ENCODE data around the gene MSANTD1. TPM values are rescaled to one million over a fixed set of nuclear protein-coding genes. Genes with fewer than 3 reads are reported as not detected.

The MSANTD1 gene
- total and polyA plus RNA-seq, 4 donors = 0.33 to 3.5 (median 1.9) TPM; not detected in 1

DNA sequence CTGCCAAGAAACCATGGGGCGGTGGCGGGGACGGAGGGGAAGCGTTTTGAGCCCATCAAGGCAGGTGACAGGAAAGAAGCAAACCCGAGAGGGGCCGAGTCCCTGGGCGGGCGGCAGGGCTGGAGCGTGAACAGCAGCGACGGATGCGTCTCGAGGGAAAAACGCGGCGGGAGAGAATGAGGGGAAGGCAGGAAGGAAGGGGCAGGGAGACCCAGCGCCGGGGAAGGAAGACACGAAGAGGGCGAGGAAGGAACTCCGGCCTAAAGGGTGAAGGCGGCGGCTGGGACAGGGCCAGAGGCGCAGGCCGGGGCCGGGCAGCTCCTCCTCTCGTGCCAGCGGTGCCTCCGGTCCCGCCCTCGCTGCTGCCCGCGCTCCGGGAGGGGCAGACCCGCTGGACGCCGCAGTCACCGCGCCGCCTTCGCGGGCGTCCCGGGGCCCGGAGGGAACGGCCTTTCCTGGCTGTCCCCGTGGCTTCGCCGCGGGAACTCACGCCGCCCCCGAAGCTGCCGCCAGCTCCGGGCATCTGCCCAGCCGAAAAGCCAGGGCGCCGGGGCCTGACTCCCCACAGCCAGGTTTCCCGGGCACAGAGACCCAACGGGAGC, 43.1 kb downstream of the MSANTD1 start:
- ATAC-seq (ENCODE audit: low FRiP score) (peak; percentile 78), DNase-seq (peak; percentile 76 to 91)
- no peaks in the 10 kb centered on the region for H3K9me3 ChIP-seq (ENCODE audit: control insufficient read depth, low read length)
- H3K4me1 ChIP-seq (ENCODE audit: control insufficient read depth in 1 of 2, insufficient read depth in 2 of 2, low read length in 2 of 2) = no peaks in the 10 kb centered on the region
- no peaks in the 10 kb centered on the region for H3K27me3 ChIP-seq (ENCODE audit: control insufficient read depth in 1 of 2, insufficient read depth in 2 of 2, low read length in 1 of 2)
- intact Hi-C loops (cut with DNase I) = loop anchor here in 1 of 2 donors (5.0 kb wide), 1 partner anchor 190 kb away; no protein-coding TSS in a partner anchor
- H3K4me3 ChIP-seq (ENCODE audit: low read length in 2 of 2) = peak overlapping the region; percentile 38 to 43
- H3K27ac ChIP-seq (ENCODE audit: low read depth in 1 of 2, low read length in 2 of 2) = peak overlapping the region; percentile 6 to 74
- WGBS, 2 donors = 0 to 1% methylated on average over 33 to 60 of the region's 60 CpGs
- H3K36me3 ChIP-seq (ENCODE audit: control insufficient read depth in 1 of 2, insufficient read depth in 2 of 2, low read length in 1 of 2) = no peaks in the 10 kb centered on the region

DNA sequence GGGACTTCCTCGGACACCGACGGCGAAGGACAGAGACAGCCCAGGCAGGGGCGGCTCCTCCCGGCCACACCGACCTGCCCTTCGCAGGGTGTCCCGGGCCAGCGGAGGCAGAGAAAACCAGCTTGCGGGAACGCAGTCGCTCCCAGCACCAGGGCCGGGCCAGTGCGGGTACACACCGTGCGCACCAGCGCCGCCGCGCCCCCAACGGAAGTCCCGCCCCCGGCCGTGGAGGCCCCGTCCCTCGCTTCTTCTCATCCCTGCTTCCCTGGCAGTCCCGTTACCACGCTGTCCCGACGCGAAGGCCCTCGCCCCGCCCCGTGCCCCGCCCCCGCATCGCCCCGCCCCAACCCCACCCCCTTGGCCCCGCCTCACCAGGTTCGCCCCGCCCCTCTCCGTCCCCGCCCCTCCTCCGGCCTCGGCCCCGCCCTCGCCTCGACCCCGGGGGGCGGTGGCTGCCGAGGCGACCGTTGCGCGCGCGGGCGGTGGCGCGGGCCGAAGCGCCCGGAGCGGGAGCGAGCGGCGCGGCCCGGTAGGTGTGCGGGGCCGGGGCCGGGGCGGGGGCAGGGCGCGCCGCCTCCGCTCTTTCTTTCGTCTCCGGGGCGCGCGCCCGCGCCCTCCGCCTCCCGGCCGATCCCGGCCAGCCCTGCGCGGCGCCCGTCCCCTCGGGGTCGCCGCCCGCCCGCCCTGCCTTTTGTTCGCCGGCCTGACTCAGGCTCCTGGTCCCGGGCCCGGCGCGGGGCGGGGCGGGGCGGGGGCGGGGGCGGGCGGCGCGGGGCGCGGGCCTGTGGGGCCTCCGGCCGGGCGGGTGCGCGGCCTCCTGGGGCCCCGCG, 43.8 kb downstream of the MSANTD1 start, which contains the start of gene RGS12:
TSS of gene RGS12 (plus strand) at position 451 of the 830 bp plus-strand sequence. CDS start 23,150 bp downstream, outside the sequence.
- intact Hi-C loops (cut with DNase I) = loop anchor here in 1 of 2 donors (5.0 kb wide), 1 partner anchor 190 kb away; no protein-coding TSS in a partner anchor
- no peaks in the 10 kb centered on the region for H3K36me3 ChIP-seq (ENCODE audit: control insufficient read depth in 1 of 2, insufficient read depth in 2 of 2, low read length in 1 of 2)
- H3K27me3 ChIP-seq (ENCODE audit: control insufficient read depth in 1 of 2, insufficient read depth in 2 of 2, low read length in 1 of 2) = no peaks in the 10 kb centered on the region
- no peaks in the 10 kb centered on the region for H3K4me1 ChIP-seq (ENCODE audit: control insufficient read depth in 1 of 2, insufficient read depth in 2 of 2, low read length in 2 of 2)
- peak within 1 kb of the TSS; percentile 56 to 78 for H3K4me3 ChIP-seq (ENCODE audit: low read length in 2 of 2)
- H3K27ac ChIP-seq (ENCODE audit: low read depth in 1 of 2, low read length in 2 of 2) = peak within 1 kb of the TSS; percentile 51 to 82
- WGBS, 2 donors = 1% methylated on average over 27 to 121 of the region's 121 CpGs
- ATAC-seq (ENCODE audit: low FRiP score) (peak; percentile 96), DNase-seq (peak; percentile 97 to 99)
- H3K9me3 ChIP-seq (ENCODE audit: control insufficient read depth, low read length) = peaks cover 1% of the 10 kb centered on the region

DNA sequence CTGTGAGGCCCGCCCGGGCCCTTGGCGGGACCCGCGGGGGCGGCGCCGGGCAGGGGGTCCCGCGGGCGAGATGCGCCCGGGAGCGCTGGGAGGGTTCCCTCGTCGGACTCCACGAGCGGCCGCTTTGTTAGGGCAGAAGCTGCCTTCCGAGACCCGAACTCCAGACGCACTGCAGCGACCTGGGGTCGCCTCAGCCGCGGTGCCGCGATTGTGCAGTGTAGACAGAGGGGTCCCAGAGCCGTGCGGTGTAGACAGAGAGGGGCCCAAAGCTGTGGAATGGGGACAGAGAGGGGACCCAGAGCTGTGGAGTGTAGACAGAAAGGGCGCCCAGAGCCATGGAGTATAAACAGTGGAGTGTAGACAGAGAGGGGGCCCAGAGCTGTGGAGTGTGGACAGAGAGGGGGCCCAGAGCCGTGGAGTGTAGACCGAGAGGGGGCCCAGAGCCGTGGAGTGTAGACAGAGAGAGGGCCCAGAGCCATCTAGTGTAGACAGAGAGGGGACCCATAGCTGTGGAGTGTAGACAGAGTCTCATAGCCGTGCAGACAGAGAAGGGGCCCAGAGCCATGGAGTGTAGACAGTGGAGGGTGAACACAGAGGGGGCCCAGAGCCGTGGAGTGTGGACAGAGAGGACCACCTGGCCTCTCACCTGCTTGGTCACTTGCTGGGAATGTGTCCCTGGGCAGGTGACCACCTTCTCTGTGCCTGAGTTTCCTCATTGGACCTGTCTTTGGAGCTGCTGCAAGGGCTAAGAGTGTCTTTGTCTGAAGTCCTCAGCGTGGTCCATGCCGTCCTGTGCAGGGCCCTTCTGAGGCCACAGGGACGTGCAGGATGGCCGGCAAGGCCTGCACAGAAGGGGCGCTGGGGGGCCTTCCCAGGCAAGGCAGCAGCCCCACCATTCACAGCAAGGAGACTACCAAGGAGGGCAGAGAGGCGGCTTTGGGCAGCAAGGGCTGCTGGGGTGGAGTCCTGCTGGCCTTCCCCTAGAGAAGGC, 44.7 kb downstream of the MSANTD1 start:
- intact Hi-C loops (cut with DNase I) = loop anchor here in 1 of 2 donors (5.0 kb wide), 1 partner anchor 189 kb away; no protein-coding TSS in a partner anchor
- WGBS, 2 donors = 15 to 19% methylated on average over 35 to 42 of the region's 42 CpGs
- Histone ChIP-seq H3K27me3 (ENCODE audit: control insufficient read depth in 1 of 2, insufficient read depth in 2 of 2, low read length in 1 of 2) (no peaks in the 10 kb centered on the region), H3K27ac (ENCODE audit: low read depth in 1 of 2, low read length in 2 of 2) (peak overlapping the region; percentile 51 to 82), H3K9me3 (ENCODE audit: control insufficient read depth, low read length) (peaks cover 1% of the 10 kb centered on the region), H3K4me3 (ENCODE audit: low read length in 2 of 2) (peak overlapping the region; percentile 56 to 78), H3K4me1 (ENCODE audit: control insufficient read depth in 1 of 2, insufficient read depth in 2 of 2, low read length in 2 of 2) (no peaks in the 10 kb centered on the region), H3K36me3 (ENCODE audit: control insufficient read depth in 1 of 2, insufficient read depth in 2 of 2, low read length in 1 of 2) (no peaks in the 10 kb centered on the region)
- DNase-seq = peak; percentile 49 to 80
- ATAC-seq (ENCODE audit: low FRiP score) = no peak

DNA sequence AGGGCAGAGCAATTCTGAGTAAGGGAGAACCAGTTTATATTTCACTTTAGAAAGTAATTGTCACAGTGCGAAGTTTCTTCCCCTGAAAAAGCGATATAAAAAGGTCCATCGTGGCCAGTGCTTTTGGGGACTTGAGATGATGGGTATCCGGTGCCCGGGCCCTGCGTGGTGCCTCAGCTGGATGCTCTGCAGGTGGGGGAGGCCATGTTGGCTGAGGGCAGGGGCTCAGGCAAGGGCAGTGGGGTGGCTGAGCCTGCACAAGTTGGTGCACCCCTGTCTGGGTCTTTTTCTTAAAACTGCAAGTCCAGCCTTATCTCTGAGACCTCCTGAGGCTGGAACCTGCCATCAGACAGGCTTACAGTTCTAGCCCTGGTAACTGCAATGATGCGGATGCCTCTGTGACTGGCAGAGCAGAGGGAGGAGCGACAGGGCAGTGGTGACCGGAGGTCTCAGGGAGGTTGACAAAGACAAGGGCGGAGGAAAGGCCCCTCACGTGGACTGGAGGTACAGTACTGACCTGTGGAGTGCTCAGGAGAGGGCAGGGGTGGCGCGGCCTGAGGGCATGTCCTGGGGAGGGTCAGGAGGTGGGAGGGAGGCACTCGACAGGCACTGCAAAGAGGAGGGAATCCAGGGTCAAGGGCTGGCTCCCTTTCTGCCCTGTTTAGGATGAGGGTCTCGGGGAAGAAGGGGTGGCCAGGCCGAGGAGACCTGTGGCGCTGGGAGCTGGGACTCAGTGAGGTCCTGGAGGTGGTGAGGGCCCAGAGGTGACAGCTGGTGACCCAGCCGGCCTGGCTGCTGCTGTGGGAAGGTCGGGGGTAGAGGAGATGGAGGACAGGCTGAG, 45.7 kb downstream of the MSANTD1 start:
- 86 to 90% methylated on average over 18 to 19 of the region's 19 CpGs for WGBS, 2 donors
- no peak overlapping the region for H3K27ac ChIP-seq (ENCODE audit: low read depth in 1 of 2, low read length in 2 of 2)
- no peak for ATAC-seq (ENCODE audit: low FRiP score)
- no peaks in the 10 kb centered on the region for H3K27me3 ChIP-seq (ENCODE audit: control insufficient read depth in 1 of 2, insufficient read depth in 2 of 2, low read length in 1 of 2)
- H3K9me3 ChIP-seq (ENCODE audit: control insufficient read depth, low read length) = peaks cover 1% of the 10 kb centered on the region
- H3K36me3 ChIP-seq (ENCODE audit: control insufficient read depth in 1 of 2, insufficient read depth in 2 of 2, low read length in 1 of 2) = no peaks in the 10 kb centered on the region
- H3K4me3 ChIP-seq (ENCODE audit: low read length in 2 of 2) = no peak overlapping the region
- H3K4me1 ChIP-seq (ENCODE audit: control insufficient read depth in 1 of 2, insufficient read depth in 2 of 2, low read length in 2 of 2) = no peaks in the 10 kb centered on the region
- peak; percentile 50 to 71 for DNase-seq
- intact Hi-C loops (cut with DNase I) = loop anchor here in 1 of 2 donors (5.0 kb wide), 1 partner anchor 188 kb away; no protein-coding TSS in a partner anchor

DNA sequence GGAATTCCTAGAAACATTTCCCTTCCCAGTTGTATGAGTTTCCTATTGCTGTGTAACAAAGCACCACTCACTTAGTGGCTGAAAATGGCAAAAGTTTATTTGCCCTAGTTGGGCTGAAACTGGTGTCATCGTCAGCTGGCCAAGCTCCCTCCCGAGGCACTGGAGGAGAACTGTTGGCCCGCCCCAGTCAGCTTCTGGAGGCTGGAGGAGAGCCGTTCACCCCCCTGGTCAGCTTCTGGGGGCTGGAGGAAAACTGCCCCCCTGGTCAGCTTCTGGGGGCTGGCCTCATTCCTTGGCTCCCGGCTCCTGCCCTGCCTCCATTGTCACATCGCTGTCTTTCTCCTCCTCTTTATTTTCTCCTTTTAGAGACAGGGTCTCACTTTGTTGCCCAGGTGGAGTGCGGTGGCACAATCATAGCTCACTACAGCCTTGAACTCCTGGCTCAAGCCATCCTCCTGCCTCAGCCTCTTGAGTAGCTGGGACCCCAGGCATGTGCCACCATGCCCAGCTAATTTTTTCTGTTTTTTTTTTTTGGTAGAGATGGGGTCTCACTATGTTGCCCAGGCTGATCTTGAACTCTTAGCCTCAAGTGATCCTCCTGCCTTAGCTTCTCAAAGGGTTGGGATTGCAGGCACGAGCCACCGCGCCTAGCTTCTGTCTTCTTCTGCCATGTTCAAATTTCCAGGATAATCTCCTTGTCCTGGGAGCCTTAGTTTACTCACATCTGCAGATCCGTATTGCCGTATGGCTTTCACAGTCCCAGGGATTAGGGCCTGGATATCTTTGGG, 47.1 kb downstream of the MSANTD1 start:
- DNase-seq (peak; percentile 35 to 63), ATAC-seq (ENCODE audit: low FRiP score) (no peak)
- peaks cover 1% of the 10 kb centered on the region for H3K9me3 ChIP-seq (ENCODE audit: control insufficient read depth, low read length)
- H3K4me1 ChIP-seq (ENCODE audit: control insufficient read depth in 1 of 2, insufficient read depth in 2 of 2, low read length in 2 of 2) = no peaks in the 10 kb centered on the region
- no peak overlapping the region for H3K4me3 ChIP-seq (ENCODE audit: low read length in 2 of 2)
- no peaks in the 10 kb centered on the region for H3K27me3 ChIP-seq (ENCODE audit: control insufficient read depth in 1 of 2, insufficient read depth in 2 of 2, low read length in 1 of 2)
- no peaks in the 10 kb centered on the region for H3K36me3 ChIP-seq (ENCODE audit: control insufficient read depth in 1 of 2, insufficient read depth in 2 of 2, low read length in 1 of 2)
- WGBS, 2 donors = 90 to 95% methylated on average over 12 of the region's 12 CpGs
- intact Hi-C loops (cut with DNase I) = no loop called here
- no peak overlapping the region for H3K27ac ChIP-seq (ENCODE audit: low read depth in 1 of 2, low read length in 2 of 2)

DNA sequence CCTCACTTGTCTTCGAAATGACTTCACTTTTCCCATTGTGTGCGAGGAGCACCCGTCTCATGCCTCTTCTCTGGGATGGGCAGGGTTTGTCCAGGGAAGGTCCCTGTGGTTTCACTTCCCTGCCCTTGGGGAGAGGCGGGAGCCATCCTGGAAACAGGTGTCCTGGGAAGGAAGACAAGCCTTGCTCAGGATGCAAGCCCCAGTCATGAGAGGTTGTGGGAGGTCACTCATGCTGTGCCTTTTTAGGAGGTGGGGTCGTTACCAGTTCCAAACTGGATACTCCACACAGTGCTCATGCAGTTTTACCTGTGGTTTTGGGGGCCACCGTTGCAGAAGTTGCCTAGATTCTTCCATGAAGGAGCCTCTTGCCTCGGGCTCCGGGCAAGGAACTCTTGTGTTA, 47.7 kb downstream of the MSANTD1 start:
- Histone ChIP-seq H3K4me1 (ENCODE audit: control insufficient read depth in 1 of 2, insufficient read depth in 2 of 2, low read length in 2 of 2) (no peaks in the 10 kb centered on the region), H3K4me3 (ENCODE audit: low read length in 2 of 2) (no peak overlapping the region), H3K27ac (ENCODE audit: low read depth in 1 of 2, low read length in 2 of 2) (no peak overlapping the region), H3K9me3 (ENCODE audit: control insufficient read depth, low read length) (peaks cover 1% of the 10 kb centered on the region), H3K36me3 (ENCODE audit: control insufficient read depth in 1 of 2, insufficient read depth in 2 of 2, low read length in 1 of 2) (no peaks in the 10 kb centered on the region), H3K27me3 (ENCODE audit: control insufficient read depth in 1 of 2, insufficient read depth in 2 of 2, low read length in 1 of 2) (no peaks in the 10 kb centered on the region)
- peak; percentile 34 to 62 for DNase-seq
- ATAC-seq (ENCODE audit: low FRiP score) = no peak
- intact Hi-C loops (cut with DNase I) = no loop called here
- WGBS, 2 donors = 95 to 96% methylated on average over 8 of the region's 8 CpGs

DNA sequence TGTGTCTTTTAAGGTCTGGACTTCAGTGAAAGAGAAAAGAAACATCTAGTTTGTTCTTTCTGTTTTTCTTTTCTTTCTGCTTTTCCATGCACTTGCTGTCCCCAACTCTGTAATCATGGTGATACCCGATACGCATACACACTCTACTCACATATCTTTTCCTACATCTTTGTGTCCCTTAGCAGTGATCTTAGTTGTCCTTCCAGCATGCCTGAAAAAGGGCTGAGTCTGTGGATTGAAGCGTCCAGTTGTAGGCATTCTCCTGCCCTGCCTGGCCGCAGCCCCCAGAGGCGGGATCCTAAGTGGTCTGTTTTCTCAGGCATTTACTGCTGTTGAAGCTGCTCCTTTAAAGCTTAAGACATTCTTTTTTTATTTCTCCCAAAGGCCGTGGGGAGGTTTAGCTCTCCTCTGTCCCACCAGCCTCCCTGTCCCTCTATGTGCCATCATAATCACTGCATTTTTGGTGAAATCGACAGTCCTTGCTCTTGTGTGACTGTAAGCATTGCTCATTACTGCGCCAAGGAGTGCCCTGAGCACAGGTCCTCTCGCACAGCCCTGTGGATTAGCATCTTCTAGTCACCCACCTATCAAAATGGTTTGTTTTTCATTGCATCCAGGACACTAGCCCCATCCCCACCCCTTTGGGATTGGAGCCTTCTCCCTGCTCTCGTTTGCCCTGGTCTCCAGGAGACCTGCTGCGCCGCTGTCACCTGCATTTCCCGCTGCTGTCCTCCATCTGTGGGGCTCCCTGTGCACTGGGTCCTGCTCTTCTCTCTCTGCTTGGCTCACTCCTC, 48.3 kb downstream of the MSANTD1 start:
- Histone ChIP-seq H3K36me3 (ENCODE audit: control insufficient read depth in 1 of 2, insufficient read depth in 2 of 2, low read length in 1 of 2) (no peaks in the 10 kb centered on the region), H3K9me3 (ENCODE audit: control insufficient read depth, low read length) (peaks cover 1% of the 10 kb centered on the region), H3K27ac (ENCODE audit: low read depth in 1 of 2, low read length in 2 of 2) (no peak overlapping the region), H3K27me3 (ENCODE audit: control insufficient read depth in 1 of 2, insufficient read depth in 2 of 2, low read length in 1 of 2) (no peaks in the 10 kb centered on the region), H3K4me1 (ENCODE audit: control insufficient read depth in 1 of 2, insufficient read depth in 2 of 2, low read length in 2 of 2) (no peaks in the 10 kb centered on the region), H3K4me3 (ENCODE audit: low read length in 2 of 2) (no peak overlapping the region)
- intact Hi-C loops (cut with DNase I) = no loop called here
- DNase-seq (peak in 1 of 2 donors; percentile 51), ATAC-seq (ENCODE audit: low FRiP score) (no peak)
- 92 to 95% methylated on average over 13 of the region's 13 CpGs for WGBS, 2 donors
